IMR-90 (cell line): ENCODE data around the gene TRIM4. TPM values are rescaled to one million over a fixed set of nuclear protein-coding genes. Genes with fewer than 3 reads are reported as not detected.

Source experiments
- ATAC-seq: fragments of 200-7000 bp; cut with Tn5 transposase; 2 replicates; pipeline ENCODE4 v1.9.1; 2020; ENCODE audit warnings: low read depth, mild to moderate bottlenecking, moderate library complexity
- BruUV-seq: library from RNA; stranded (reverse); fragments of 400-500 nt; replicated peaks from 2 replicates; lab custom pipeline; 2021; lab: Mats Ljungman, UMichigan
- CTCF ChIA-PET: fragments of 300-600 bp; formaldehyde crosslinking; extraction: SDS; loops from one replicate; lab custom pipeline; 2021; ENCODE audit warnings: antibody characterized with exemption; lab: Yijun Ruan, JAX
- POLR2A ChIA-PET: fragments of 300-600 bp; sonication (Branson Sonifier 250); formaldehyde crosslinking; loops from one replicate; lab custom pipeline; 2022; ENCODE audit warnings: antibody characterized with exemption; ENCODE audit not compliant: unreplicated experiment; lab: Charles Lee
- DNase-seq: peaks from one replicate; pipeline ENCODE4 v3.0.0; 2013
- H2AFZ ChIP-seq: replicated peaks from 2 replicates; pipeline ENCODE3; 2013; ENCODE audit warnings: low read length, mild to moderate bottlenecking; ENCODE audit not compliant: poor library complexity
- H2AK5ac ChIP-seq: 2 replicates; pipeline ENCODE4 v1.6.1; 2013; ENCODE audit warnings: low read depth, low read length, inconsistent platforms
- H2AK9ac ChIP-seq: replicated peaks from 2 replicates; pipeline ENCODE3; 2013; ENCODE audit warnings: mild to moderate bottlenecking, low read depth, low read length, moderate library complexity; ENCODE audit not compliant: poor library complexity
- H2BK120ac ChIP-seq: 2 replicates; pipeline ENCODE4 v1.6.1; 2013; ENCODE audit warnings: low read depth, low read length, inconsistent platforms
- H2BK15ac ChIP-seq: 3 replicates; pipeline ENCODE4 v1.6.1; 2013; ENCODE audit warnings: low read depth, low read length, inconsistent platforms
- H2BK20ac ChIP-seq: 2 replicates; pipeline ENCODE4 v1.6.1; 2013; ENCODE audit warnings: low read depth, mild to moderate bottlenecking, inconsistent platforms, low read length, moderate library complexity
- H2BK5ac ChIP-seq: 2 replicates; pipeline ENCODE4 v1.6.1; 2013; ENCODE audit warnings: mild to moderate bottlenecking, low read depth, low read length, inconsistent platforms; ENCODE audit not compliant: poor library complexity, severe bottlenecking
- H3K14ac ChIP-seq: replicated peaks from 2 replicates; pipeline ENCODE4 v1.6.1; 2013; ENCODE audit warnings: low read depth, low read length, inconsistent platforms
- H3K18ac ChIP-seq: 2 replicates; pipeline ENCODE4 v1.6.1; 2013; ENCODE audit warnings: low read depth, low read length, control low read depth
- H3K23ac ChIP-seq: 2 replicates; pipeline ENCODE4 v1.6.1; 2013; ENCODE audit warnings: low read depth, low read length, inconsistent platforms
- H3K27ac ChIP-seq: 2 replicates; pipeline ENCODE4 v1.5.1; 2013; ENCODE audit warnings: mild to moderate bottlenecking, control low read depth, low read length; ENCODE audit not compliant: insufficient read depth
- H3K27me3 ChIP-seq: 2 replicates; pipeline ENCODE4 v1.6.1; 2013; ENCODE audit warnings: low read length; ENCODE audit not compliant: control insufficient read depth, insufficient read depth
- H3K36me3 ChIP-seq: 2 replicates; pipeline ENCODE4 v1.6.1; 2013; ENCODE audit warnings: low read length, mixed read lengths; ENCODE audit not compliant: control insufficient read depth, insufficient read depth
- H3K4ac ChIP-seq: 2 replicates; pipeline ENCODE4 v1.6.1; 2013; ENCODE audit warnings: low read depth, low read length, inconsistent platforms
- H3K4me1 ChIP-seq: 2 replicates; pipeline ENCODE4 v1.6.1; 2013; ENCODE audit warnings: low read length, mixed read lengths; ENCODE audit not compliant: control insufficient read depth, insufficient read depth
- H3K4me2 ChIP-seq: 2 replicates; pipeline ENCODE4 v1.6.1; 2013; ENCODE audit warnings: low read depth, mild to moderate bottlenecking, control low read depth, low read length, moderate library complexity
- H3K4me3 ChIP-seq: 2 replicates; pipeline ENCODE4 v1.5.1; 2013; ENCODE audit warnings: low read depth, mild to moderate bottlenecking, control low read depth, low read length, moderate library complexity; ENCODE audit not compliant: insufficient read depth
- H3K56ac ChIP-seq: 2 replicates; pipeline ENCODE4 v1.6.1; 2013; ENCODE audit warnings: low read length, inconsistent platforms; ENCODE audit not compliant: insufficient read depth; ENCODE audit errors: extremely low read depth
- H3K79me1 ChIP-seq, 2 experiments: 2 replicates each; pipeline ENCODE4 v1.6.1; 2013; ENCODE audit warnings: low read length in 2 of 2, inconsistent platforms in 1 of 2, low read depth in 1 of 2
- H3K9ac ChIP-seq: 2 replicates; pipeline ENCODE4 v1.6.1; 2013; ENCODE audit warnings: low read depth, low read length, control low read depth
- H3K9me1 ChIP-seq: 2 replicates; pipeline ENCODE4 v1.6.1; 2013; ENCODE audit warnings: low read length, inconsistent platforms; ENCODE audit not compliant: insufficient read depth
- H3K9me3 ChIP-seq: 2 replicates; pipeline ENCODE4 v1.6.1; 2013; ENCODE audit warnings: low read length; ENCODE audit not compliant: control insufficient read depth, insufficient read depth
- H4K20me1 ChIP-seq: 2 replicates; pipeline ENCODE4 v1.6.1; 2013; ENCODE audit warnings: low read length, inconsistent platforms; ENCODE audit not compliant: insufficient read depth
- H4K5ac ChIP-seq: 2 replicates; pipeline ENCODE4 v1.6.1; 2013; ENCODE audit warnings: mild to moderate bottlenecking, low read depth, low read length, control low read depth
- H4K8ac ChIP-seq, 2 experiments: 2 replicates each; pipeline ENCODE4 v1.6.1; 2013; ENCODE audit warnings: low read depth in 2 of 2, low read length in 2 of 2, control low read depth in 1 of 2, inconsistent platforms in 1 of 2
- H4K91ac ChIP-seq: 2 replicates; pipeline ENCODE4 v1.6.1; 2013; ENCODE audit warnings: low read depth, low read length, inconsistent platforms; ENCODE audit not compliant: insufficient read depth
- CEBPB ChIP-seq: IDR thresholded peaks from 2 replicates; pipeline ENCODE4 v1.6.1; 2012; ENCODE audit warnings: low read depth, low read length, improper control_type of control experiment
- CHD1 ChIP-seq: IDR thresholded peaks from 2 replicates; pipeline ENCODE4 v1.6.1; 2012; ENCODE audit warnings: low read depth, low read length, improper control_type of control experiment
- MAFK ChIP-seq: IDR thresholded peaks from 2 replicates; pipeline ENCODE4 v1.6.1; 2012; ENCODE audit warnings: low read depth, low read length, improper control_type of control experiment
- MXI1 ChIP-seq: IDR thresholded peaks from 2 replicates; pipeline ENCODE4 v1.6.1; 2012; ENCODE audit warnings: low read depth, mild to moderate bottlenecking, low read length, moderate library complexity, borderline replicate concordance
- RFX5 ChIP-seq: IDR thresholded peaks from 2 replicates; pipeline ENCODE4 v1.8.0; 2012; ENCODE audit warnings: low read depth, mild to moderate bottlenecking, low read length, moderate library complexity
- WGBS, 2 experiments: methylation state at CpG; one replicate each; pipeline versions ENCODE4 v1.1.5 to v1.1.7; 2013; ENCODE audit warnings: missing lambda C conversion rate in 2 of 2; ENCODE audit not compliant: insufficient read length in 1 of 2; ENCODE audit errors: extremely low coverage in 2 of 2; 5-methylcytosine and 5-hydroxymethylcytosine counted together
- dilution Hi-C: fragments of 300-500 bp; cut with HindIII; formaldehyde crosslinking; loops from one replicate; pipeline ENCODE4 v1.14.3; 2018; ENCODE audit warnings: low sequenced_read_pairs; ENCODE audit not compliant: unreplicated experiment
- in situ Hi-C: fragments of 300-500 bp; cut with MboI; formaldehyde crosslinking; loops from 3 replicates; pipeline ENCODE4 v1.14.3; 2019; ENCODE audit warnings: low sequenced_read_pairs, inconsistent platforms, mixed read lengths
- intact Hi-C: fragments of 100-400 bp; cut with micrococcal nuclease; formaldehyde crosslinking; loops from 2 replicates; pipeline ENCODE4 v1.10.0; 2022
- polyA plus RNA-seq, 3 experiments: library from polyadenylated mRNA; depleted of rRNA; stranded (reverse); fragments of >200 nt; gene quantifications; 2 replicates each; pipeline ENCODE4 v1.2.3, GENCODE V29; 2012; ENCODE audit warnings: low replicate concordance in 1 of 3
- total RNA-seq: library from RNA; depleted of rRNA; stranded (reverse); fragments of >200 nt; gene quantifications from 2 replicates; pipeline ENCODE4 v1.2.3, GENCODE V29; 2012

TRIM4 gene
- total and polyA plus RNA-seq, 2 of the 4 experiments (the other 2 are of a cell fraction), result 10.6 to 13.4 TPM

DNA sequence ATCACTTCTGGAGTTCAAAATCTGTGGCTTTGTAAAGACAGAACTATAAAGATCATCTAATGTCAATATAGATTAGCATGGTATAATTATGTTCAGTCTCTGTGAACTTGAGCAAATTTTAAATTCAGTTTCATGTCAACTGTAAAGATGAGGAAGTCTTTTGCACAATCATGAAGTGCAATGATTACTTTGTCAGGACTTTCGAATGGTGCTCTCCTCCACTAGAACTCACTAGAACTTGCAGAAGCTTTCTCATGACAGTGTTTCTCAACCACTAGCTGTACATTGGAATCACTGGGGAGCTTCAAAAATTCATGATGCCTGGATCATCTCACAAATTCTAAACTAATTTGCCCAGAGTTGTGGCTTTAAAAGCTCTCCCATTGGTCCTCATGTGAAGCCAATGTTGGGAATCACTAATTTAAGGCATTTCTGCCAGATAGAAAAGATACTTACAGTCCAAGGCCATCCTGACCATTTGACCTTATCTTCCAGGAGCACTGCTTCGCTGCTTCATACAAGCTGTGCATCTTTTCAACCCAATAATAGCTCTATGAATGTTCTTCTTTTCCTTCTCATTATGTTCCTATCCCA is 55.4 kb downstream of the TRIM4 start:
- ChIA-PET POLR2A (no interaction called here), CTCF (no interaction called here)
- H3K18ac ChIP-seq, result no peak overlapping the region
- ATAC-seq, result no peak
- no peaks in the 10 kb centered on the region for H4K20me1 ChIP-seq
- H2BK5ac ChIP-seq, result no peak overlapping the region
- H3K56ac ChIP-seq, result no peak overlapping the region
- DNase-seq, result no peak
- H2AK9ac ChIP-seq, result no peak overlapping the region
- TF ChIP-seq CEBPB, result no peak
- TF ChIP-seq MXI1, result no peak
- TF ChIP-seq RFX5, result no peak
- TF ChIP-seq CHD1, result no peak
- TF ChIP-seq MAFK, result no peak
- H3K79me1 ChIP-seq, result no peaks in the 10 kb centered on the region
- intact Hi-C loops (no loop called here), in situ Hi-C loops (no loop called here), dilution Hi-C loops (no loop called here)
- H4K5ac ChIP-seq, result no peak overlapping the region
- WGBS, 2 experiments, result 11% methylated on average over 1 of the region's 2 CpGs; no CpG with 5 or more reads in 1 of the 2 experiments
- no peaks in the 10 kb centered on the region for H3K36me3 ChIP-seq
- H3K9me1 ChIP-seq, result no peaks in the 10 kb centered on the region
- H2BK15ac ChIP-seq, result no peak overlapping the region
- H3K23ac ChIP-seq, result no peak overlapping the region
- no peak overlapping the region for H3K4me2 ChIP-seq
- H2BK120ac ChIP-seq, result no peak overlapping the region
- no peak overlapping the region for H2AFZ ChIP-seq
- H3K27me3 ChIP-seq, result no peaks in the 10 kb centered on the region
- H4K91ac ChIP-seq, result no peak overlapping the region
- H2AK5ac ChIP-seq, result no peak overlapping the region
- no peak overlapping the region for H3K9ac ChIP-seq
- no peak overlapping the region for H2BK20ac ChIP-seq
- no TSS peak for BruUV-seq
- H3K4me1 ChIP-seq, result no peaks in the 10 kb centered on the region
- no peak overlapping the region for H3K27ac ChIP-seq
- peaks cover 7% of the 10 kb centered on the region for H3K9me3 ChIP-seq
- H3K4ac ChIP-seq, result no peak overlapping the region
- H4K8ac ChIP-seq, result no peak overlapping the region
- no peak overlapping the region for H3K14ac ChIP-seq
- H3K4me3 ChIP-seq, result no peak overlapping the region
